Measurements from ENCODE around the gene APRT.

Gene APRT

GRCh38 chr16:88807626-88808453 is 3.9 kb downstream of the APRT start:
- no peak for DNase-seq (ENCODE audit: low spot score)

- DNase-seq (ENCODE audit: low spot score) = no peak
These were observed 4.5 kb downstream of the APRT start for GRCh38 chr16:88807142-88807625.

GRCh38 chr16:88806491-88807111 is 5.1 kb downstream of the APRT start:
- DNase-seq (ENCODE audit: low spot score) = no peak

GRCh38 chr16:88805887-88806393 is 5.8 kb downstream of the APRT start:
- DNase-seq (ENCODE audit: low spot score) = no peak

GRCh38 chr16:88805340-88805715 is 6.4 kb downstream of the APRT start:
- DNase-seq (ENCODE audit: low spot score) = no peak

GRCh38 chr16:88804552-88805339 is 7.0 kb downstream of the APRT start:
- DNase-seq (ENCODE audit: low spot score) = no peak

GRCh38 chr16:88804173-88804551 is 7.6 kb downstream of the APRT start:
- no peak for DNase-seq (ENCODE audit: low spot score)

- DNase-seq (ENCODE audit: low spot score) = peak; percentile 83
These were observed 8.3 kb downstream of the APRT start, which contains the start of gene CDT1 for GRCh38 chr16:88803264-88803987. CDT1 (plus strand) TSS chr16:88803789; CDS start chr16:88803832, 43 bp downstream.

GRCh38 chr16:88800277-88800592 is 11.5 kb downstream of the APRT start:
- no peak for DNase-seq (ENCODE audit: low spot score)

GRCh38 chr16:88799569-88800276 is 12.0 kb downstream of the APRT start:
- DNase-seq (ENCODE audit: low spot score) = no peak

- no peak for DNase-seq (ENCODE audit: low spot score)
These were observed 12.8 kb downstream of the APRT start for GRCh38 chr16:88798772-88799455.

- DNase-seq (ENCODE audit: low spot score) = no peak
These were observed 13.7 kb downstream of the APRT start for GRCh38 chr16:88798073-88798472.

- DNase-seq (ENCODE audit: low spot score) = no peak
These were observed 15.4 kb downstream of the APRT start for GRCh38 chr16:88796278-88796677.

GRCh38 chr16:88793251-88793954 is 18.3 kb downstream of the APRT start:
- DNase-seq (ENCODE audit: low spot score) = no peak

GRCh38 chr16:88792668-88793250 is 19.0 kb downstream of the APRT start:
- DNase-seq (ENCODE audit: low spot score) = no peak

- no peak for DNase-seq (ENCODE audit: low spot score)
These were observed 19.6 kb downstream of the APRT start for GRCh38 chr16:88792078-88792550.

GRCh38 chr16:88790312-88791211 is 21.2 kb downstream of the APRT start:
- DNase-seq (ENCODE audit: low spot score) = peak; percentile 72

GRCh38 chr16:88789594-88789993 is 22.1 kb downstream of the APRT start:
- DNase-seq (ENCODE audit: low spot score) = no peak
